HCT116 (cell line): ENCODE results near the gene RPL18. TPM values are rescaled to one million over a fixed set of nuclear protein-coding genes. Genes with fewer than 3 reads are reported as not detected.

Experiments
- ATAC-seq: fragments of 200-7000 bp; cut with Tn5 transposase; 2 replicates; pipeline ENCODE4 v1.9.1; 2020; ENCODE audit warnings: mild to moderate bottlenecking, moderate library complexity
- BruUV-seq: library from RNA; stranded (reverse); fragments of 400-500 nt; replicated peaks from 2 replicates; lab custom pipeline; 2021; lab: Mats Ljungman, UMichigan
- CTCF ChIA-PET: fragments of 300-600 bp; sonication (Branson Sonifier 250); formaldehyde crosslinking; loops from one replicate; lab custom pipeline; 2021; ENCODE audit warnings: antibody characterized with exemption; lab: Charles Lee
- POLR2A ChIA-PET: fragments of 300-600, 350-600 bp; sonication (Branson Sonifier 250); formaldehyde crosslinking; loops from one replicate; lab custom pipeline; 2021; ENCODE audit warnings: antibody characterized with exemption; lab: Charles Lee
- RAD21 ChIA-PET, 2 experiments: fragments of 300-600 bp; sonication (Branson Sonifier 250); formaldehyde crosslinking; loops; one replicate each; lab custom pipeline; 2023; ENCODE audit warnings: low total read pairs in 2 of 2; ENCODE audit not compliant: uncharacterized antibody in 2 of 2, unreplicated experiment in 2 of 2, low non-redundant PET in 1 of 2; lab: Charles Lee
- DNase-seq: peaks from one replicate; pipeline ENCODE4 v3.0.0-alpha.2; 2010; ENCODE audit warnings: low read depth, low spot score
- H2AFZ ChIP-seq: fragments of 200-600 bp; shearing (Covaris generic), sonication (generic); 2 replicates; pipeline ENCODE4 v1.6.1; 2017; ENCODE audit warnings: low read depth, mixed run types, mixed read lengths, antibody characterized with exemption, low read length; ENCODE audit not compliant: poor library complexity, severe bottlenecking
- H3K27ac ChIP-seq: 2 replicates; pipeline ENCODE4 v1.5.1; 2012; ENCODE audit warnings: low read depth, low read length
- H3K27me3 ChIP-seq: fragments of 200-600 bp; sonication (generic); 2 replicates; pipeline ENCODE4 v1.6.1; 2016; ENCODE audit warnings: mixed run types, low read length, mixed read lengths; ENCODE audit not compliant: insufficient read depth
- H3K36me3 ChIP-seq, 2 experiments: fragments of 200-500 bp in 1 of 2; fragments of 200-600 bp in 1 of 2; sonication (Bioruptor generic) in 1 of 2; sonication (generic) in 1 of 2; 2 replicates each; pipeline versions ENCODE4 v1.5.1 to v1.6.1; 2014 to 2016; ENCODE audit warnings: low read length in 2 of 2, inconsistent platforms in 1 of 2, mixed read lengths in 1 of 2, mixed run types in 1 of 2; ENCODE audit not compliant: insufficient read depth in 2 of 2, control insufficient read depth in 1 of 2
- H3K4me1 ChIP-seq, 2 experiments: fragments of 200-600 bp in 1 of 2; sonication (generic) in 1 of 2; 2 replicates each; pipeline versions ENCODE4 v1.5.1 to v1.6.1; 2012 to 2017; ENCODE audit warnings: low read length in 2 of 2, inconsistent platforms in 1 of 2, mild to moderate bottlenecking in 1 of 2, mixed read lengths in 1 of 2, mixed run types in 1 of 2, moderate library complexity in 1 of 2; ENCODE audit not compliant: insufficient read depth in 2 of 2, control insufficient read depth in 1 of 2
- H3K4me2 ChIP-seq: fragments of 200-600 bp; sonication (generic); 2 replicates; pipeline ENCODE4 v1.6.1; 2017; ENCODE audit warnings: mixed run types, low read length, mixed read lengths
- H3K4me3 ChIP-seq, 2 experiments: fragments of 200-600 bp in 1 of 2; sonication (generic) in 1 of 2; replicated peaks in 1 of 2; 2 replicates each; pipeline ENCODE4 v1.5.1; 2011 to 2016; ENCODE audit warnings: low read length in 2 of 2, control low read depth in 1 of 2, low read depth in 1 of 2, mild to moderate bottlenecking in 1 of 2, mixed read lengths in 1 of 2, mixed run types in 1 of 2
- H3K79me2 ChIP-seq: fragments of 200-600 bp; sonication (generic); 2 replicates; pipeline ENCODE4 v1.6.1; 2017; ENCODE audit warnings: mild to moderate bottlenecking, mixed run types, low read length, moderate library complexity, mixed read lengths; ENCODE audit not compliant: insufficient read depth
- H3K9ac ChIP-seq: fragments of 200-600 bp; sonication (generic); 2 replicates; pipeline ENCODE4 v1.6.1; 2016; ENCODE audit warnings: low read length, mixed read lengths
- H3K9me2 ChIP-seq: fragments of 200-600 bp; sonication (generic), shearing (Covaris generic); 2 replicates; pipeline ENCODE4 v1.6.1; 2017; ENCODE audit warnings: mixed run types, mild to moderate bottlenecking, moderate library complexity; ENCODE audit not compliant: insufficient read depth
- H3K9me3 ChIP-seq, 2 experiments: fragments of 200-500 bp in 1 of 2; fragments of 200-600 bp in 1 of 2; sonication (Bioruptor generic) in 1 of 2; sonication (generic) in 1 of 2; 2 replicates each; pipeline ENCODE4 v1.6.1; 2014 to 2017; ENCODE audit warnings: low read length in 2 of 2, mixed read lengths in 2 of 2, inconsistent platforms in 1 of 2, low read depth in 1 of 2, mild to moderate bottlenecking in 1 of 2, mixed run types in 1 of 2, moderate library complexity in 1 of 2; ENCODE audit not compliant: control insufficient read depth in 1 of 2, insufficient read depth in 1 of 2
- H4K20me1 ChIP-seq: fragments of 200-600 bp; sonication (generic), shearing (Covaris generic); 2 replicates; pipeline ENCODE4 v1.6.1; 2017; ENCODE audit warnings: mixed run types, mild to moderate bottlenecking, moderate library complexity; ENCODE audit not compliant: insufficient read depth
- CBX3 ChIP-seq: IDR thresholded peaks from 2 replicates; pipeline ENCODE4 v1.6.1; 2012; ENCODE audit warnings: low read depth
- CTCF ChIP-seq, 3 experiments: fragments of 200-600 bp in 1 of 3; sonication (generic) in 1 of 3; IDR thresholded peaks in 2 of 3; conservative IDR thresholded peaks in 1 of 3; 2 replicates each; pipeline ENCODE4 v1.5.1; 2012 to 2017; ENCODE audit warnings: low read depth in 2 of 3, low read length in 2 of 3, antibody characterized with exemption in 1 of 3, borderline replicate concordance in 1 of 3, control low read depth in 1 of 3, mild to moderate bottlenecking in 1 of 3, mixed read lengths in 1 of 3, mixed run types in 1 of 3, moderate library complexity in 1 of 3; ENCODE audit not compliant: insufficient read depth in 1 of 3
- EGR1 ChIP-seq: IDR thresholded peaks from 2 replicates; pipeline ENCODE4 v1.6.1; 2012; ENCODE audit warnings: low read depth
- ELF1 ChIP-seq: IDR thresholded peaks from 2 replicates; pipeline ENCODE4 v1.6.1; 2012; ENCODE audit warnings: low read depth, borderline replicate concordance
- EZH2 ChIP-seq: fragments of 200-600 bp; sonication (generic); IDR thresholded peaks from 2 replicates; pipeline ENCODE4 v1.6.1; 2017; ENCODE audit warnings: antibody characterized with exemption, mixed run types
- FOSL1 ChIP-seq: IDR thresholded peaks from 2 replicates; pipeline ENCODE4 v1.6.1; 2012; ENCODE audit warnings: low read depth
- MAX ChIP-seq: IDR thresholded peaks from 2 replicates; pipeline ENCODE4 v1.6.1; 2012
- POLR2A ChIP-seq: IDR thresholded peaks from 2 replicates; pipeline ENCODE4 v1.7.0; 2011; ENCODE audit warnings: borderline replicate concordance; ENCODE audit not compliant: insufficient read depth, insufficient read length; ENCODE audit errors: extremely low read depth
- RAD21 ChIP-seq: IDR thresholded peaks from 2 replicates; pipeline ENCODE4 v1.6.1; 2012; ENCODE audit warnings: low read depth, mild to moderate bottlenecking
- REST ChIP-seq: IDR thresholded peaks from 2 replicates; pipeline ENCODE4 v1.6.1; 2012; ENCODE audit warnings: low read depth
- SIN3A ChIP-seq: IDR thresholded peaks from 2 replicates; pipeline ENCODE4 v1.6.1; 2012; ENCODE audit warnings: low read depth
- YY1 ChIP-seq: IDR thresholded peaks from 2 replicates; pipeline ENCODE4 v1.6.1; 2011; ENCODE audit warnings: low read length, low read depth, moderate library complexity, mild to moderate bottlenecking; ENCODE audit not compliant: insufficient replicate concordance; ENCODE audit errors: extremely low read depth
- ZFX ChIP-seq: fragments of 450-650 bp; IDR thresholded peaks from 2 replicates; pipeline ENCODE4 v1.6.1; 2017
- ZNF274 ChIP-seq: fragments of 200-500 bp; sonication (Bioruptor generic); IDR thresholded peaks from 2 replicates; pipeline ENCODE4 v1.6.1; 2014; ENCODE audit warnings: mild to moderate bottlenecking, low read depth, low read length, inconsistent platforms
- intact Hi-C: fragments of 100-400 bp; cut with micrococcal nuclease; formaldehyde crosslinking; loops from 2 replicates; pipeline ENCODE4 v1.10.0; 2022
- total RNA-seq: library from RNA; stranded (reverse); gene quantifications from one replicate; pipeline ENCODE4 v1.2.1, GENCODE V29; 2021; ENCODE audit not compliant: unreplicated experiment

RPL18 gene
- total RNA-seq, 1 experiment from 2014 or later, result 2,006 TPM

- RAD21 ChIA-PET, result no interaction called here
- ATAC-seq (no peak), DNase-seq (no peak)
- POLR2A ChIA-PET, result interaction anchor here (2.1 kb wide), 1 partner anchor 12 kb away, joined by 9 read pairs; the partner anchor contains the start of genes RPL18 and SPHK2
- H3K9me2 ChIP-seq, result no peaks in the 10 kb centered on the region
- H3K9me3 ChIP-seq, result no peaks in the 10 kb centered on the region
- TF ChIP-seq CTCF (IDR thresholded peaks at IDR 0.05 in 2 of 3, conservative IDR thresholded peaks at IDR 0.05 in 1 of 3; ENCODE audit: borderline replicate concordance in 1 of 3, insufficient read depth in 1 of 3, low read depth in 2 of 3, low read length in 2 of 3) (no peak), YY1 (no peak), EGR1 (no peak), SIN3A (no peak), MAX (no peak), FOSL1 (no peak), ZNF274 (no peak), CBX3 (no peak), RAD21 (no peak), ELF1 (no peak), REST (no peak), EZH2 (no peak), ZFX (no peak), POLR2A (no peak)
- H3K79me2 ChIP-seq, result no peaks in the 10 kb centered on the region
- H2AFZ ChIP-seq, result no peak within 1 kb of the TSS
- H3K4me3 ChIP-seq, result no peak within 1 kb of the TSS
- CTCF ChIA-PET, result interaction anchor here (0.7 kb wide), 1 partner anchor 116 kb away, joined by 3 read pairs; no protein-coding TSS in a partner anchor
- H3K27ac ChIP-seq, result no peak within 1 kb of the TSS
- no TSS peak for BruUV-seq
- no peak within 1 kb of the TSS for H3K4me2 ChIP-seq
- H3K27me3 ChIP-seq, result no peaks in the 10 kb centered on the region
- H3K9ac ChIP-seq, result no peak within 1 kb of the TSS
- H3K36me3 ChIP-seq, result no peaks in the 10 kb centered on the region
- H3K4me1 ChIP-seq, result peaks cover 5 to 12% of the 10 kb centered on the region in 2 experiments; a peak in 3 of 4 replicates
- no peaks in the 10 kb centered on the region for H4K20me1 ChIP-seq
- intact Hi-C loops, result no loop called here
These were observed 12.3 kb downstream of the RPL18 start, which contains the start of gene SPACA4 for GRCh38 chr19:48606463-48607358. TSS of gene SPACA4 (plus strand) at chr19:48606742. CDS start at chr19:48606979, 237 bp downstream.
